ENCODE results near the gene SLC9C1.

GRCh38 chr3:112132554-112132953 is 161.5 kb downstream of the SLC9C1 start:
- TF ChIP-seq, protein P1, sequence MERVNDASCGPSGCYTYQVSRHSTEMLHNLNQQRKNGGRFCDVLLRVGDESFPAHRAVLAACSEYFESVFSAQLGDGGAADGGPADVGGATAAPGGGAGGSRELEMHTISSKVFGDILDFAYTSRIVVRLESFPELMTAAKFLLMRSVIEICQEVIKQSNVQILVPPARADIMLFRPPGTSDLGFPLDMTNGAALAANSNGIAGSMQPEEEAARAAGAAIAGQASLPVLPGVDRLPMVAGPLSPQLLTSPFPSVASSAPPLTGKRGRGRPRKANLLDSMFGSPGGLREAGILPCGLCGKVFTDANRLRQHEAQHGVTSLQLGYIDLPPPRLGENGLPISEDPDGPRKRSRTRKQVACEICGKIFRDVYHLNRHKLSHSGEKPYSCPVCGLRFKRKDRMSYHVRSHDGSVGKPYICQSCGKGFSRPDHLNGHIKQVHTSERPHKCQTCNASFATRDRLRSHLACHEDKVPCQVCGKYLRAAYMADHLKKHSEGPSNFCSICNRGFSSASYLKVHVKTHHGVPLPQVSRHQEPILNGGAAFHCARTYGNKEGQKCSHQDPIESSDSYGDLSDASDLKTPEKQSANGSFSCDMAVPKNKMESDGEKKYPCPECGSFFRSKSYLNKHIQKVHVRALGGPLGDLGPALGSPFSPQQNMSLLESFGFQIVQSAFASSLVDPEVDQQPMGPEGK (CRISPR knock-in tag; IDR thresholded peaks at IDR 0.05) = no peak
- no peak for TF ChIP-seq NFYC (CRISPR knock-in tag; IDR thresholded peaks at IDR 0.05)
- TF ChIP-seq, protein P2, sequence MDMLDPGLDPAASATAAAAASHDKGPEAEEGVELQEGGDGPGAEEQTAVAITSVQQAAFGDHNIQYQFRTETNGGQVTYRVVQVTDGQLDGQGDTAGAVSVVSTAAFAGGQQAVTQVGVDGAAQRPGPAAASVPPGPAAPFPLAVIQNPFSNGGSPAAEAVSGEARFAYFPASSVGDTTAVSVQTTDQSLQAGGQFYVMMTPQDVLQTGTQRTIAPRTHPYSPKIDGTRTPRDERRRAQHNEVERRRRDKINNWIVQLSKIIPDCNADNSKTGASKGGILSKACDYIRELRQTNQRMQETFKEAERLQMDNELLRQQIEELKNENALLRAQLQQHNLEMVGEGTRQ (IDR thresholded peaks at IDR 0.05; ENCODE audit: low read depth, low read length) = no peak
- TF ChIP-seq, protein P2 (CRISPR knock-in tag; IDR thresholded peaks at IDR 0.05; ENCODE audit: borderline replicate concordance) = no peak
